ENCODE measurements around the gene TTC39B.

The TTC39B gene

DNA sequence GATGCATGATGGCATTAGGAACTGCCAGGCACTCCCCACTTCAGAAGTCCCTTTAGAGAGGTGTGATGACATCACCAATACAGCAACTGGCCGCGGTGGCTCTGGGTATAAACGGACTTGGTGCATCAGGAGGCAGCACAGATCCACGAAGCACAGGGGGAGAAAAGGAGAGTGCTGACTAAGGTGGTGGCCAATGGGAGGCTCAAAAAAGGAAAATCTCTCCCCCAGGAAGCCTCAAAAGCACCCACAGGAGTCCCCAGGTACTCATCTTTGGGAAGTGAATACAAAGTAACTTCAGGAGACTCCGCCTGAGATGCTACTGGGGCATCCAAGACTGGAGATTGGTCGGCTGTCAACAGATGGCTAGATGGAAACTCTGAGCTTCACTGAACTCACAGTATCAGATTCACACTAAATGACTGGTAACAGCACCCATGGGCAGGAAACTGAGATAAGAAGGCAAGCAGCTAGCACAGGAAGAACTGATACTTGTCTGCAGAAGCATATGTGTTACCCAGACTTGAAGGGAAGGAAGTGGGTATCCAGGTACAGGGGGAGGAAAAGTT is 7.6 kb downstream of the TTC39B start:
- no peak for TF ChIP-seq CTCF (conservative IDR thresholded peaks at IDR 0.05)

GRCh38 chr9:15298362-15298761 is 8.7 kb downstream of the TTC39B start:
- no peak overlapping the region for H3K27ac ChIP-seq
- no peak for TF ChIP-seq CTCF (conservative IDR thresholded peaks at IDR 0.05)

More for the DNA sequence above, 7.6 kb downstream of the TTC39B start:
- H3K27ac ChIP-seq = no peak overlapping the region

GRCh38 chr9:15295761-15296405 is 11.1 kb downstream of the TTC39B start:
- H3K27ac ChIP-seq = no peak overlapping the region
- no peak for TF ChIP-seq CTCF (conservative IDR thresholded peaks at IDR 0.05)

DNA sequence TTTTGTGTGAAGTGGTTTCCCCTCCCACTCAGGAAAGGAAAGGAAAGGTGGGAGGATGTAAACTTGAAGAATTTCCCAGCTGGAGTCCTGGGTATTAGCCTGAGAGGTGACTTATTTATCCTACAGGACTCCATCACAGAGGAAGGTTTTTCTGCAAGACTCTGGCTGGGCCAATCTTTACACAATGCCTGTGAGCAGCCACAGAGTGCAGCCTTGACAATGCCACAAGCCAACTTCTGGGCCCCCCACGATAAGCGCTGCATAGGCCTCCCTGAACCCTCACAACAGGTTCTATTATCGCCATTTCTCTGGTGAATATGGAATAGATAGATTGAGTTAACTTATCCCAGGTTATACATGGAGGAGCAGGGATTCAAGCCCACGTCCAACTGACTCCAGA is 12.4 kb downstream of the TTC39B start:
- TF ChIP-seq CTCF (conservative IDR thresholded peaks at IDR 0.05) = no peak
- H3K27ac ChIP-seq = no peak overlapping the region

- TF ChIP-seq CTCF (conservative IDR thresholded peaks at IDR 0.05) = no peak
- H3K27ac ChIP-seq = no peak overlapping the region
These were observed 13.2 kb downstream of the TTC39B start for GRCh38 chr9:15293804-15294316.

DNA sequence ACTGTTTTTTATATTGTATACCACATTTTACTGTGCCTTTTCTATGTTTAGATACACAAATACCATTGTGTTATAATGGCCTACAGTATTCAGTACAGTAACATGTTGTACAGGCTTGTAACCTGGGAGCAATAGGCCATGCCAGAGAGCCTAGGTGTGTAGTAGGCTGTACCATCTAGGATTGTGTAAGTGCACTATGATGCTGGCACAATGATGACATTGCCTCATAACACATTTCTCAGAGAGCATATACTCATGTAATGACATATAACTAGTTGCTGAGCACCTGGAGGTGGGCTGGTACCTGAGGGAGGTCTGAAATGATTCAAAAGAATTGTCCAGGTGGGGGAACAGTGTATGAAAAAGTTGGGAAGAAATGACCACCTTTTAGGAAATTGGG is 13.9 kb downstream of the TTC39B start:
- TF ChIP-seq CTCF (conservative IDR thresholded peaks at IDR 0.05) = no peak
- no peak overlapping the region for H3K27ac ChIP-seq

DNA sequence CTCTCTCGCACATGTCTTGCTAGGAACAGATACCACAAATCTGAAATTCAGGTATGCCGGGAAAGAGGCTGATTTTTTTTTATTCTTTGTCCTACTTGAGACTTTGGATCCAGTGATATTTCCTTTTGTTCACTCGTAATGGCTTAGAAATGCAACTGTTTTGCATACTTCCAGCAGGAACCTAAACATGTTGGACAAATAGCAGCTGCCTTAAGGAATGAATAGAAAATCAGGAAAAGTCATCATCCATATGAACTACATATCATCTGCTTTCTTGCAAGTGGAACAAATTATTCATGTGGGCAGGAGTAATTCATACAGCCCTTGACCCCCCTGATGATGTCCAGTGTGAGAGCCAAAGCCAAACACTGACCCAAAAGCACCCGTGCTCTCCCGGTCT is 17.4 kb downstream of the TTC39B start:
- H3K27ac ChIP-seq = no peak overlapping the region
- no peak for TF ChIP-seq CTCF (conservative IDR thresholded peaks at IDR 0.05)
